Inflammatory macrophage (primary cell): ENCODE data around the gene IFI27L1.

ENCODE experiments used
- DNase-seq, 2 donors: peaks; one replicate each; pipeline ENCODE4 v3.0.0-alpha.2; 2020 to 2022

IFI27L1 gene

DNA sequence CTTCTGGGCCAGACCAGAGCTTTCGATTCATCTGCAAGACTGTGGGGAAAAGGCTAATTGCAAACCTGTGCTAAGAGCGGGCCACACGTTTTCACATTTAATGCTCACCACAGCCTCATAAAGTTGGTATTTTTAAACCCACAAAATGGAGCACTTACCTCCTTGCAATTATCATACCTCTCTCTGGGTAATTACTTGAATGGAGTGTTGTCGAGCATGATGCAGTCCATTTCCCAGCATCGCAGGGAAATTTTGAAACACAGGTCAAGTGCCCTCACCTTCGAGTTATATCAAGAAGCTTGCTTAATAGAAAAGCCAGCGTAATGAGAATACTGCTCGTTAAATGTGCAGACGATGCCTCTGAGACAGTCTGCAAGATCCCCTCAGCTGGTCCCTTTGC lies 57.1 kb downstream of the IFI27L1 start:
- DNase-seq = no peak

DNA sequence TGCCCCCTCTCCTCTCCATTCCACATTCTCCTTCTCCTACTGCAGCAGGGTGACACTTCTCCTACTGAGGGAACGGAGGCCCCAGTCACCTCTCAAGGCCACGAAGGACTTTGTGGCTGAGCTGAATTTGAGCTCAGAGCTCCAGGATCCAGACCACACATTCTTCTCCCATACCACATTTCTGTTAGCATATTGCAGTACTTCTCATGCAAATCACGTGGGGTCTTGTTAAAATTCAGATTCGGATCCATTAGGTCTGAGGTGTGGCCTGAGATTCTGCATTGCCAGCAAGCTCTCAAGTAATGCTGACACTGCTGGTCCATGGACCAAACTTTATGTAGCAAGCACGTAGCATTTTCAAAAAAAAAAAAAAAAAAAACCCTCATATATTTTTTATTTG lies 57.9 kb downstream of the IFI27L1 start:
- DNase-seq = no peak

DNA sequence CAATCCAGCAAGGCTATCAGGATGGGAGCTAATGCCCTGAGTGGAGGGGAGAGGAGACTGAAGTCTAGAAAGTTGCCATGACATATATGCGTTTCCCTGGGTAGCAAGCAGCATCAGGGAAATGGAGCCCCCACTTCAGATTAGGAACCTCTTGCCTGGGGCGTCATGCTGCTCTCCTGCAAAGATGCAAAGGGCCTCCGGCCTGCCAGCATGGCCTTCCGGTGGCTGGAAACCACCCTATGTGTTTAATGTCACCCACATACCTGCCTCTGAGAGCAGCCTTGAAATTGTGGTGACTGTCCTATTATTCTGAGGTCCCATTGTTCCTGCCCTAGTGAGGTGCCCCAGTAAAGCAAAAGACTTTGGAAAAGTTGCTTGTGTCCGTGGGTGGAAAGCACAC lies 58.3 kb downstream of the IFI27L1 start:
- DNase-seq = no peak

DNA sequence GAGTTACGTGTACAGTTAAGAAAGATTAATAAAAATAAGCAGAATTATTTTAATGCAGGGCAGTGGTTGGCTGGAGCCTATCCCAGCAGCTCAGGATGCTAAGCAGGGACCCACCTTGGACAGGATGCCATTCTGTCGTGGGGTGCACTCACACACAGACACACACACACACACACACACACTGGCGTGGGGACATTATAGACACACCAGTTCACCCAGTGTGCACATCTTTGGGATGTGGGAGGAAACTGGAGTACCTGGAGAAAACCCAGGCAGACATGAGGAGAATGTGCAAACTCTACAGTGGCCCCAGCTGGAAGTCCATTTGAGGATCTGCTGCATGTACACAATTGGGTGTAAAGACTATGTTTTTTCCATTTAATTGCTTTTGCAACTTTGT lies 61.1 kb downstream of the IFI27L1 start:
- no peak for DNase-seq

DNA sequence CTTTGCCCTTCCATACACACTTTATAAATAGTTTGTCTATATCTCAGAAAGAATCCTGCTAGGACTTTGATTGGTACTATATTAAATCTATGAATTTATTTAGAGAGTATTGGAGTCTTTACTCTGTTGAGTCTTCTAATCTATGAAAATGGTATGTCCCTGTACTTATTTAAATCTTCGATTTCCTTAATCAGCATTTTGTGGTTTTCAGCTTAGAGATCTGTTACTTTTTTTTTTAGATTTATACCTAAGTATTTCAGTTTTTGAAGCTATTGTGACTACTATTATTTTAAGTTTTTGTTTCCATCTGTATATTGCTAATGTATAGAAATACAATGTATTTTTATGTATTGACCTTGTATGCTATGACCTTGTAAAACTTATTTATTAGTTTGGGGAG lies 61.7 kb downstream of the IFI27L1 start:
- no peak for DNase-seq

DNA sequence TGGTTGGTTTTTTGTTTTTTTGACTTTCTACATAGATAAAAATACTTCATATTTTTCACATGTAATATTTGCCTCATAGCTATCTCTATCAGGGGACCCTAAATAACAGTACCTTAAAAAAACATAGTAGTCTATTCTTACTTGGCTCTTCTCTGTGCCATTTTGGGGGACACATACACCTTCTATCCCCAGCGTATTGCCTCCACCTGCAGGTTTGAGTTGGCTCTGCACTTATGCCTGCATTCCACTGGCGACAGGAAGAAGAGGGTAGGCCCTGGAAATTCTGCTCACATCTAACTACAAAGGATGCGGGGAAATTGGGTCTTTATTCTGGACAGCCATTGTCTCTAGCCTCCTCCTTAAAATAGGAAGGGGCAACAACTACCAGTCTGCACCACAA lies 62.1 kb downstream of the IFI27L1 start:
- DNase-seq = no peak

DNA sequence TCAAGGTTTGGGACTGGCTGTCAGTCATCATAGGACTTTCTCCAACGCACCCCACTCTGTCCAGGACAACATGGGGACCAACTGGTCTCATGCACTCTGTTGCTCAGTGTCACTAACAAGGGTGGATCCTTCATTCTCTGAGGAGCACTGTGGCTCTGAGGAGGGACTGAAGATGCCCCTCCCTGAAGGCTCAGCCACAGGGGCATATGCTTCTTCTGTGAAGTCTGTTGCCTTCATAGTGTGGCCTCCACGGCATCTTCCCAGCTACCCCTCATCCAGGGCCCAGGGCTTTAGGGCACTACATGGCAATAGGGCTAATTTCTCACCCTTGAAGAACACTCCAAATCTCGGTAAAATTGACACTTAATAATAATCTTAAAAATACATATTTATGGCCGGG lies 62.6 kb downstream of the IFI27L1 start:
- no peak for DNase-seq

DNA sequence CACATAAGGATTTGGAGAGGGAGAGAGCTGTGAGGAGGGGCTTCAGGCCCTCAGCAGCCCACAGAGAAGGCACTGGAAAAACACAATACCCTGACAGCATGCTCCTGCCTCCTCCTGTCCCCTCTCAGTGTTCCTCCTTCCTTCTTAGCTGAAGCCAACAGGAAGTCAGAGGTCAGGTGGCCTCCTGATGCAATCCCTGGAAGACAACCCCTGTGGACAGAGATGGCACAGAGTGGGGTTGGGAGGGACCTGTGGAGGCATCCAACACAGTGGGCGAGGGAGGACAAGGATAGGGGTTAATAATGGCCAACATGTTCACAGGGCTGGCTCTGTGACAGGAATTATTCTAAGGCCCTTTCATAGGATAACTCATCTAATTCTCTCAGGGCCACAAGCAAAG lies 63.7 kb downstream of the IFI27L1 start:
- DNase-seq = peak; percentile 27 to 56

DNA sequence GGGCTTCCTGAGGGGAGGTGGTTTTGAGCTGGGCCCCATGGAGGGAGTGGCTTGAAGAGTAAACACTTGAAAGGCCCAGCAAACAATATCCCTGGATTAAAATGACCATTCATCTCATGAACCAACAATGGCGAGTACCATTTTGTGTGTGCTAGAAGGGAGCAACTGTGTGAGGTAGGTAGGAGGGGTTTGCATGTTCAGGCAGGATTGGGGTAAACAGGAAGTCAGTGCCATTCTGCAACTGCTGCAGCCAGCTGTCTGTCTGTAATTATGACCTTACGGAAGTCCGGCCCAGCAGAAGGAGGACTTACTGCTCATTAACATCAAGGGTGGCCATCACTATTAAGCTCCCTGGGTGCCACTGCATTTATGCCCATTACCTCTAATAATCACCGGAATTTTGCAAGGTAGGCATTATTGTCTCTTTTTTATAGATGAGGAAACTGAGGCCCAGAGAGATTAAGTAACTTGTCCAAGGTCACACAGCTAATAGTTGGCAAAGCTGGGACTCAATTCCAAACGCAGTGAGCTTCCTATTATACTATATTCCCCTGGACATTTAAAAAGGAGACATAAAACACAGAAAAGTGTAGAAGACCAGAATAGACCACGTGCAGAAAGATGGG lies 64.9 kb downstream of the IFI27L1 start:
- peak in 1 of 2 donors; percentile 6 for DNase-seq
